ENCODE data around the gene NMBR. TPM values are rescaled to one million over a fixed set of nuclear protein-coding genes. Genes with fewer than 3 reads are reported as not detected.
"Not testable (repeated sequence)": the region's sequence is repeated elsewhere in the genome, so short reads cannot be mapped to it uniquely, and the experiment has no call there.

NMBR gene
- total RNA-seq, 1 experiment from 2014 or later = not detected

DNA sequence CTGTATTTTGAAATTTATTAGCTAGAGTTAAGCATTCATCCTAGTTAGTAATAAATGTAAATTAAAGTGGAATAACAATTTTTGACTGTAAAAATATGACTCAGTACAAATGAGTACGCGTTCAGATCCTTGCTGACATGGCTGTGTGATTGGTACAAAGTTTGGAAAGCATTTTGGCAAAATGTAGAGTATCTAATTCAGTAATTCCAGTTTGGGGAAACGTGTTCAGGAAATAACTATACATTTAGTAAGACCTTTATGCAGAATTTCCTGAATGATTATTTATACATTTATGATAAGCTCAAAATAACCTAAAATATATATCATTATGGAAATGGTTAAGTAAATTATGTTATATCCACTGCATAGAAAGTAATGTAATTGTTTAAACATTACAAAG lies 8.2 kb upstream of the NMBR start:
- DNase-seq (ENCODE audit: low spot score) = no peak

DNA sequence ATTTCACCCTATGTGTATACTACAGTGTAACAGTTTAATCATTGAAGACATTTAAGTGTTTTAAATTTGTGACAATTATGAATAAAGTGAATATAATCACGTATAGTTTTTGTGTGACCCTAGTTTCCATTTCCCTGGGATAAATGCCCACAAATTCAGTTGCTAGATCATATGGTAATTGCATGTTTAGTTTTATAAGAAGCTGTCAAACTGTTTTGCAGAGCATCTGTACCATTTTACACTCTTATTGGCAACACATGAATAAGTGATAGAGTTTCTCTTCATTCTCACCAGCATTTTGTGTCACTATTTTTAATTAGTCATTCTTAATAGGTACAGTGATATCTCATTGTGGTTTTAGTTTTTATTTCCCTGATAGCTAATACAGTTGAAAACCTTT lies 7.4 kb upstream of the NMBR start:
- no peak for DNase-seq (ENCODE audit: low spot score)

DNA sequence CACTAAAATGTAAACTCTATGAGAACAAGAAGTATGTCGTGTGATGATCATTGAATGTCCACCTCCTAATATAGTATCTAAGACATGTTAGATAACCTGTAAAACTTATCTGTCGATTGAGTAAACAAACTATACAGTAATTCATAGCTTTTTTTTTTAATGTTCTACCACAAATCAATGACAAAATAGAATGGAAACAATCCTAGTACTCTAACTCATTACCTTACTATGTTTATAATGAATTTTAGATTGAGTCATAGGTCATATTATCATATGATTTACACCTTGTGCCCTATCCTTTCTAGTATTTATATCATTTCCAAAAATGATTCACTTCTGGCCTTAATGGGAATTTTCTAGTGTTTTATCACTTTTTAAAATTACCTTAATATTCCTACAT lies 6.3 kb upstream of the NMBR start:
- no peak for DNase-seq (ENCODE audit: low spot score)

DNA sequence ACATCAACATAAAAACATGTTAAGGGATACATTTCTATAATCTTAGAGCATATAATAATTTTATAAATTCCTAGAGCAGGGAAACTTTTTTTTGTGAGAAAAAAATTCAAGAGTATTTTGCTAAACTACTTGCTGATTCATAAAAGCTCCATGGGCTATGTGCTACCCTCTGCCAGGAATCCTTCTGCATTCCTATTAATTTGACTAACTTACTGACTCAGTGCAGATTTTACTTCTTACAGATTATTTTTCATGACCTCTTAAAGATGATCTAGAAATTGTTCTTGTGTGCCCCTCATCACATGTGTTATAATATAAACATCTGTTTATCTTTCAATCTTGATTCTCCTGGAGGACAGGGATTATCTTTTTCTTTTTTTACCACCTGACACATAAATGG lies 5.8 kb upstream of the NMBR start:
- DNase-seq (ENCODE audit: low spot score) = no peak

DNA sequence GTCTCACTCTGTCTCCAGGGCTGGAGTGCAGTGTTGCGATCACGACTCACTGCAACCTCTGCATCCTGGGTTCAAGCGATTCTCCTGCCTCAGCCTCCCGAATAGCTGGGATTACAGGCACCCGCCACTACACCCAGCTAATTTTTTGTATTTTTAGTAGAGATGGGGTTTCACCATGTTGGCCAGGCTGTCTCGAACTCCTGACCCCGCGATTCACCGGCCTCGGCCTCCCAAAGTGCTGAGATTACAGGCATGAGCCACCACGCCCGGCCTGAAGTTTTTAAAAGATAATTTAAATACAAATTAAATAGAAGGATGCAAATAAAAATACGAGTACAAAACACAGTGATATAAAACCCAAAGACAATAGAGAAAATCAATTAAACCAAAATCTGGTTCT lies 5.4 kb downstream of the NMBR start:
- not testable (repeated sequence) for DNase-seq (ENCODE audit: low spot score)

DNA sequence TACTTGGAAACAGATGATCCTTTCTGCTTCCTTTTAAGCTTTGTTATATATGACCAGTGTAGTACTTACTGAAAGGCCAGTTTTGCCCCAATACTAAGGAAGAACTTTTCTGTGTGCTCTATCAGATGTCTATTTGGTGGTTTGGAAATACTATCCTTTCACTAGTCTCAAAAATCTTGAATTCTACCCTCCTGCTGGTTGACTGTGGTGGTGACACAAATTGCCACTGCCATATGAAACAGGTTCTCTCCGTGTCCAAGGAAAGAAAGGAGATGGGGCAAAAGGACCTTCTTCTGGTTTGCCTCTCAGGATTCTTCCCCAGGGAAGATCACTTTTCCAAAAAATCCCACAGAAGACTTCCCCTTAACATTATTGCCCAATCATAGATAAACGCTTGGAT lies 8.0 kb downstream of the NMBR start:
- DNase-seq (ENCODE audit: low spot score) = no peak

DNA sequence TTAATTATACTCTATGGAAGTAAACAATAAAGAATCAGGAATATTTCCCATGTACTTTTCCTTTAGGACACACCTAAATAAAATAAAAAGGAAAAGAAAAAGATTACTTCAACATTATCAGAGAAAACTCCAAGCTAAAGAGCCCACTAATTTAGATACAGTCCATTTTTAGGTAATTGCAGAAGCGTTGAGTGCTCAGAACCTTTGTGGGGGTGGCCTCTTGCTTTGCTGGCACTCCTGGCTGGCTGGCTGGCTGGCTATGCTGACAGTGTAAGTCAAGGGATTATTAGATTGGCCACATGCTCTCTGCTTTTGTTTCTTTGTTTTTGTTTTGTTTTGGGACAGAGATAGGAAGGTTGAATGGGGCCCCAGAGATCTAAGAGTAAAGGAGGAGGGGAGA lies 14.3 kb downstream of the NMBR start, which contains the start of gene GJE1:
Gene GJE1 (plus strand): TSS at position 301 of the 400 bp plus-strand sequence. CDS start 234 bp downstream, outside the sequence.
- no peak for DNase-seq (ENCODE audit: low spot score)

DNA sequence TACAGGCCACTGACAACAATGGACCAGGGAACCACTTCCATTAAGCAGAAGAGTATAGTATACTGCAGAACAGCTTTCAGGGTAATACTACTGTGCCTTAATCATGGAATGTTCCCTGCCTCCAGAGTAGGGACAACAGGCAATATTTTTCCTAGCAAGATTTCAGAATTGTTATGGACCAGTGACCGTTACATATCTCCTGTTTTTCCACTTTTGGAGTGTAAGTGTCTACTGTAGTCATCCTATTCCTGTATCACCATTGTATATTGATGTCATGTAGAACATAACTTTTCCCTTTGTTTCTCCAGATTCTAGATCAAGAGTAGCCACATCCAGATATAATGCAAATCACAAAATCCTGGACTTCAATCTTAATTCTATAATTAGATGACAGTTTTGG lies 16.1 kb downstream of the NMBR start:
- DNase-seq (ENCODE audit: low spot score) = no peak

DNA sequence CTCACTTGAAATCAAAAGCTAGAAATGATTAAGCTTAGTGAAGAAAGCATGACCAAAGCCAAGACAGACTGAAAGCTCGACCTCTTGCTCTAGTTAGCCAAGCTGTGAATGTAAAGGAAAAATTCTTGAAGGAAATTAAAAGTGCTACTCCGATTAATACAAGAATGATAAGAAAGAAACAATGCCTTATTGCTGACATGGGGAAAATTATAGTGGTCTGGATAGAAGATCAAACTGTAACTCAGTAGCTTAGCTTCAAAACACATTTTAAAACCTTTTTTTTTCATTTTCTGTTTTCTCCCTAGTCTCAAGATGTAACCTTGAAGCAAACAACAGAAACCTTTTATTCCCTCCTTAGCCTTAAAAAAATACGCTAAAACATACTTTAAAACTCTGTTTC lies 25.6 kb downstream of the NMBR start:
- no peak for DNase-seq (ENCODE audit: low spot score)

DNA sequence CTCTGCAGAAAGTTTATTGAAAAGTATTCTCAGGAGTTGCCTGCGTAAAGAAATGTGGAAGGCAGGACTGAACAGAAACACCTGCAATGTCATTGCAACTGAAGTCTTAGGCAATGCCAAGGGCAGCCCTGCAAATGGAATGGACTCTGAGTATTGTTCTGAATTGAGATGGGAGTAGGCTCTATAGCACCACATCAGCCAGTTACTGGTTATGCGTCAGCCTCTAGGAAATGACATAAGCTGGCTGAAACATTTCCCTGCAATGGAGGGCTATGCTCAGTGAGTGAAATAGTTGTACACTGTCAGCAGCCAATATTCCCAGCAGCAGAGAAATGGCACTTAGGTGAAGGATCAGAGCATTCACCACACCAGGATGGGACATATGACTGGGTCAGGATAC lies 28.0 kb downstream of the NMBR start:
- no peak for DNase-seq (ENCODE audit: low spot score)

DNA sequence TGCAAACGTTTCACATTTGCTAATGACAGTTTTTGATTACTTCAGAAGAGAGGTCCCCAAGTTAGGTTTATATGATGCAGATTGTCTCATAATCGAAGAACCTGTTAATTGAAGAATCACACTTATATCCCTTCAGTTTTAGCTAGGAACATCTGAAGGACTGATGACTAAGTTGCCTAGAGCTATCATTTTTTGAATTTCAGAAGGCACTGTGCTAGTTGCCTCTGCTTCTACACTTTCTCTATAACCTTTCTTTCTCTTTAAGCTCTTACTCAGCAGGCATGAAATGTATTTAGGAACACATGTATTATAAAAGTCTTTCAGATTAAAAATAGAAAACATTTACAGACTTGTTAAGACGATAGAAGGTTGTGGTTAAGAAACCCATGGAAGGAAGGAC lies 28.6 kb downstream of the NMBR start:
- no peak for DNase-seq (ENCODE audit: low spot score)

DNA sequence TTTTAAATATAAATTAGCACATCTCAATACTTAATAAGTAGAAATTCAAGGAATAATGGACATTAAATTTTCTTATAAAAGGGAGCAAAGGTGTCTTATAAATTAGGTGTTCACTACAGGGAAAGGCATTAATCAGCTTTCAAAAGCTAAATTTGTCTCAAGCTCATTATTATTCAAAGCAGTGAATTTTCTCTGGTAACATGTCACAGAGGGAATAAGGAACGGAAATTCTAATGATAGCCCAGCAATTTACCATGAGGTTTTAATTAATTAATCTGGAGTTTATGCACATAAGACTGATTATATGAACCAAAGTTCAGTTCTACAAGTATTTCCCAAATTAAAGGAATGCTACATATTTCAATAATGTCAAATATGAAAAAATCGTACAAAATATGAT lies 29.6 kb downstream of the NMBR start:
- DNase-seq (ENCODE audit: low spot score) = no peak

DNA sequence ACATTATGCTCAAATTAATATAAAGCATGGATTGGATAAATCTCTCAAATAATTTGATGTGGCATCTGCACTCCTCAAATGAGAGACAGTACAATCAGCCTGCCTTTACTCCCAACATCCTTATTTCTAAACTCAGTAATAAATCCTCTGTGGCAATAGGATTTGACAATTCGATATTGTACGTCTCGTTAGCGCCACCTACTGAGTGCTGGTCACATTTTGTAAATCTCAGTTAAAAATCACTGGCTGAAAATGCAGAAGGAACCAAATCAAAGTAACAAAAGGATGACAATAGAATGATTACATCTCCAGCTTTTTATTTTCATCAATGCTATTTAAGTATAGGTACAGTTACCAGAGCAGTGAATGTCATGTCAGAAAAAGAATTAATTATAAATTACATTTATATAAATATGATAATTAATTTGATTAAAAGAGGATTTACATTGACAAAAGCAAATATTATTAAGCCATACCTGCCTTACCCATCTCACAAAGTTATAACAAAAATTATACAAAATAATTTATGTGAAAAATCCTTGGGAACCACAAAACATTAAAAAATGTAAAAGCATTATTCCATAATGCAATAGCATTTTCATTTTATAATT lies 34.4 kb downstream of the NMBR start:
- DNase-seq (ENCODE audit: low spot score) = peak; percentile 43

DNA sequence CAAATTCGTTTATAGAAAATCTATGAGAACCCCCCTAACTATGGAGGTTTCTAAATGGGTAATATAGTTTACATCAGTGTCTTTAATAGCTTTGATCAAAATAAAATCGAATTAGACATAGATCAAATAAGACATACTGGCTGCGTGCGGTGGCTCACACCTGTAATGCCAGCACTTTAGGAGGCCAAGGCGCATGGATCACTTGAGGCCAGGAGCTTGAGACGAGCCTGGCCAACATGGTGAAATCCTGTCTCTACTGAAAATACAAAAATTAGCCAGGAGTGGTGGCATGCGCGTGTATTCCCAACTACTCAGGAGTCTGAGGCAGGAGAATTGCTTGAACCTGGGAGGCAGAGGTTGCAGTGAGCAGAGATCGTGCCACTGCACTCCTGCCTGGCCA lies 36.1 kb downstream of the NMBR start:
- not testable (repeated sequence) for DNase-seq (ENCODE audit: low spot score)

DNA sequence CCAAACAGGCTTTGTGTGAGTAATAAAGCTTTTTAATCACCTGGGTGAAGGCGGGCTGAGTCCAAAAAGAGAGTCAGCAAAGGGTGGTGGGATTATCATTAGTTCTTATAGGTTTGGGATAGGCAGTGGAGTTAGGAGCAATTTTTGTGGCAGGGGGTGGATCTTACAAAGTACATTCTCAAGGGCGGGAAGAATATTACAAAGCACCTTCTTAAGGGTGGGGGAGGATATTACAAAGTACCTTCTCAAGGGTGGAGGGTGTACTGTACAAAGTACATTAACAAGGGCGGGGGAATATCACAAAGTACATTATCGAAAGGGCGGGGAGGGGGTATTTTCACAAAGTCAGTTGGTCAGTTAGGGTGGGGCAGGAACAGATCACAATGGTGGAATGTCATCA lies 42.1 kb downstream of the NMBR start:
- DNase-seq (ENCODE audit: low spot score) = not testable (repeated sequence)

DNA sequence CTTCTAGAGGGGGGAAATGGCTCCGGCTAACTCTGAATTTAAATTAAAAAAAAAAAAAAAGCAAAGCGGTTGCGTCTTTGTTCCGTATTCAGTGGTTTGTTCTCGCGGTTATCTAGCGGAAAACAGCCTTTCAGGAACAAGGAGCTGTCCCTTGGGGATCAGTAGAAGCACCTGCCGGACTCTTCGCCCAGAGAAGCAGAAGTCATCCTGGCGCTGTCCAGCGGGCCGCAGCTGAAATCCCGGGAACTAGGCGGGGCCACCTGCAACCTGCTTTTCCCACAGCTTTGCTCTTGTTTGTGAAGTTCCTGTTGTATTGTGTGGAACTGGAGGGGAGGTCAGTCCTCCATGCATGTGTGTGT lies 58.1 kb downstream of the NMBR start:
- DNase-seq (ENCODE audit: low spot score) = no peak

DNA sequence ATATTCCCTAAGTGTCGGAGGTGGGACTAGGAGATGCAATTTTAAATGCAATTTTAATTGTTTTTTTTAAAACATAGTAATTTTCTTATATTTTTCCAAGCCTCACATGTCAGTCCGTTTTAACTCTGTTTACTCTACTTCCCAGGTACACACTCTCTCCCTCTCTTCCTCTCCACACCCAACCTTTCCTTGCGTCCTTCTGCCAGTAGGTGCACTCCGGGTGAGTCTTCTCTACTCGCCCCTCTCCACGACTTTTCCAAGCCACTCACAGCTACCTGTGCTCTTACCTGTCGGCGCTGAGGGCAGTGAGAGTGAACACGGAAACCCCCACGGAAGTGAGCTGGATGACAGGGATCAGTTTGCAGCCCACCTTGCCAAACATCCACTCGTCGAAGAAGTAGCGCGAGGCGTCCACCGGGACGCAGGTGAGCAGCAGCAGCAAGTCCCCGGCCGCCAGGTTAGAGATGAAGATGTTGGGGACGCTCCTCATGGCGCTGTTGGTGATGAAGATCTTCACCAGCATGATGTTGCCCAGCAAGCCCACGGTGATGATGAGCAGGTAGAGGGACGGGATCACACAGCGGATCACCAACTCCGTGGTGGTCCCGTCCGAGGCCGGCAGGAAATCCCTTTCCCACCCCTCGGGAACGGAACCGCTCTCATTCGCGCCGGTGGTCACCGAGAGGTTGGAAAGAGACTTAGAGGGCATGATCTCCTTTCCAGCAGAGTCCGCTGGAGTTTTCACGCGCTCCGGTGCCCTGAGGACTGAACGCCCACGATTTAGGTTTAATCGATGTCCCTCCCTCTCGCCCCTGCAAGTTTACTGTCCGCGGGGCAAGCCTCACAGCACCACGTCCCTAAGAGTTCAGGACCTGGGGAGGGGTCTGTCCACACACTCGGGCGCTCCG lies 58.7 kb downstream of the NMBR start:
- no peak for DNase-seq (ENCODE audit: low spot score)

DNA sequence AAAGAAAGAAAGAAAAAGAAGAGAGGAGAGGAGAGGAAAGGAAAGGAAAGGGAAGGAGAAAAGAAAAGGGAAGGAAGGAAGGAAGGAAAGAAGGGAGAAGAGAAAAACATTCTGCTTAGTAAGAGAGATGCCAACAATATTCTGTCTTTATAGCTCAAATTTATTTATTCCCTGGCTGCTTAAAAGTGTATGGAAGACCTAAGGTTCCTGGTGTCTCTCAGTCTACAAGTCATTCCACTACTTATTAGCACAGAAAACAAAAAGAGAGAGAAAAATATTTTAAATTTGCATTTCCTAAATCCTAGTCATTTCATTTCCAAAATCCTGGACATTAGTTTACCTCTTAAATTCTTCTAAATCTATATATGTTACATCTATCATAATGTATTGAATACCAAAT lies 67.8 kb downstream of the NMBR start:
- DNase-seq (ENCODE audit: low spot score) = no peak

DNA sequence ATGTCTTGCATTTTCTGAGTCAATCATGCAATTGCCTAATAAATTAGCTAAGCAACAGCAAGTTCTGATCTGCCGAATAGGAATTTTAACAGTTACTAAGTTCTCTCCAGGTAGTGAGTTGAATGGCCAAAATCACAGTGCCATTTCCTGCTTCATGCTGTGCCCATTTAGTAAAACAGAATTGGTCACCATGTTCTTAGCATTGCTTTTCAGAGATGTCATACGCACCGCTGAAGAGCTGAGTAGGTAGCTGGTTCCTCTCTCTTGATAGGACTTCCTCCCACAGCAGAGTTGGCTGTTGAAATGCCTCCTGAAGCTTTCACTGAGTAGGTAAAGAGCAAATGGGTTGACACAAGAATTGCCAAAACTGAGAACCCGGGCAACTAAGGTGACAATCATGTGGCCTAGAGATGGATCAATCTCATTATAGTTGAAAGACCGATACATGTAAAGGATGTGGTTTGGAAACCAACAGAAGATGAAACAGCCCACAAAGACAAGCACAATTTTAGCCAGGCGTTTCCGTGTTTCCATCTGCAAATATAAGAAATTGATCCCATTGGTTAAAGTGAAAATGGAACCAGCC lies 71.3 kb downstream of the NMBR start:
- DNase-seq (ENCODE audit: low spot score) = no peak

DNA sequence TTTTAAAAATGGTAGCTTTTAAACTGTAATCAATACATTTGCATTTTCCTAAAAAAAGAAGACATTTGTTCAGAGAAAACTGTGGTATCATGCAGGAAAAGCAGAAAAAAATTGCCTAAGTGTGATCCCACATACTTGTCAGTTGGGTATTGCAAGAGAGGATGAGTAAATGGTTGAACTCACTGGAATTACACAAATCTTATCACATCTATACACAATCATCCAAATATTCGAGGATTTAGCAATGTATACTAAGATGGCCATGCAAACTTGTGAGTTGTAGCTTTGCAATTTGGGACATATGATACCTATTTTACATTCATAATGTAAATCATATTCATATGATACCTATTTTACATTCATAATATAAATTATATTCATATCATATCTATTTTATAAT lies 72.4 kb downstream of the NMBR start:
- no peak for DNase-seq (ENCODE audit: low spot score)

DNA sequence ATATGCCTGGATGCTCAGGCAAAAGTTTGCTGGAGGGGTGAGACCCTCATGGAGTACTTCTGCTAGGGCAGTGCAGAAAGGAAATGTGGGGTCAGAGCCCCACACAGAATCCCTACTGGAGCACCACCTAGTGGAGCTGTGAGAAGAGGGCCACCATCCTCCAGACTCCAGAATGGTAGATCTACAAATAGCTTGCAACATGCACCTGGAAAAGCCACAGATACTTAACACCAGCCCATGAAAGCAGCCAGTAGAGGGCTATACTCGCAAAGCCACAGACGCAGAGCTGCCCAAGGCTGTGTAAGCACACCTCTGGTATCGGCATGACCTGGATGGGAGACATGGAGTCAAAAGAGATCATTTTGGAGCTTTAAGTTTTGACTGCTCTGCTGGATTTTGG lies 74.9 kb downstream of the NMBR start:
- peak; percentile 13 for DNase-seq (ENCODE audit: low spot score)

DNA sequence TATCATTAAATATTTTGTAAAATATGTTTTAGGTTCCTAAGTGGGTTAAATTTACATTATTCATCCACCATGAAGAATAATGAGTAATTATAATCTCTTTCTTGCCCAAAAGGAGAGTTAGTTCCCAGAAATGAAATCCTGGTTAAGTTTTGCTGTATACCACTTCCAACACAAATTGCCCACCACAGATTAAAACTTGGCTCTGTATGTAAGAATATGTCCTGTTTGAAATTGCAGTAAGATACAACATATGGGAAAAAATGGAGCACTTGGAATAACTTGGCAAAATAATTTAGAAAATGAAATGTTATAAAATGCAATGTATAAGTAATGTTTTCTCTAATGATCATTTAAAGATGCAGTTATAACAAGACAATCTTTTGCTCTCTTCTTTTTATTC lies 78.5 kb downstream of the NMBR start:
- no peak for DNase-seq (ENCODE audit: low spot score)

DNA sequence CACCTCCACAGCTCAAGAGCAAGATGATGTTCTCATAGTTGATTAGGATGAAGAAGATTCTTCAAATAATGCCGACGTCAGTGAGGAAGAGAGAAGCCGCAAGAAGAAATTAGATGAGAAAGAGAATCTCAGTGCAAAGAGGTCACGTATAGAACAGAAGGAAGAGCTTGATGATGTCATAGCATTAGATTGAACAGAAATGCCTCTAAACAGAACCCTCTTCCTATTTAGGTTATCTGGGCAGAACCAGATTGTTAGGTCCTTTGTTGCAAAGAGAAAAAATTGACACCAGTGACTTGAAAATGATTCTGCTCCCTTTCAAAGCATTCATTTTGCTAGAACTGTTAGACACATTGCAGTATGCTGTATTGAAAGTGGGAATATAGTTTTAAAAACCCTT lies 84.1 kb downstream of the NMBR start:
- DNase-seq (ENCODE audit: low spot score) = not testable (repeated sequence)

Measured in H4 (cell line).